ENCODE results near the gene TOX4.
"Not testable (repeated sequence)": the region's sequence is repeated elsewhere in the genome, so short reads cannot be mapped to it uniquely, and the experiment has no call there.

The TOX4 gene

GRCh38 chr14:21476925-21477681, at the start of gene TOX4, which contains the start of gene RAB2B:
TOX4 (plus strand) TSS chr14:21477195; CDS start chr14:21477279, 84 bp downstream.
RAB2B (minus strand) TSS chr14:21476959; CDS start chr14:21476872, 87 bp downstream.
- peak; percentile 100 for DNase-seq (ENCODE audit: low spot score)

GRCh38 chr14:21428930-21429329, 48.1 kb upstream of the TOX4 start:
- DNase-seq (ENCODE audit: low spot score) = no peak

- DNase-seq (ENCODE audit: low spot score) = no peak
These were observed 45.9 kb upstream of the TOX4 start for GRCh38 chr14:21431126-21431525.

- DNase-seq (ENCODE audit: low spot score) = peak; percentile 9
These were observed 40.4 kb upstream of the TOX4 start for GRCh38 chr14:21436567-21437062.

GRCh38 chr14:21437063-21437901, 39.7 kb upstream of the TOX4 start:
- DNase-seq (ENCODE audit: low spot score) = peak; percentile 99

GRCh38 chr14:21440859-21441258, 36.1 kb upstream of the TOX4 start:
- DNase-seq (ENCODE audit: low spot score) = no peak

GRCh38 chr14:21442657-21443056, 34.3 kb upstream of the TOX4 start:
- not testable (repeated sequence) for DNase-seq (ENCODE audit: low spot score)

GRCh38 chr14:21449899-21450216, 27.1 kb upstream of the TOX4 start:
- DNase-seq (ENCODE audit: low spot score) = no peak

- no peak for DNase-seq (ENCODE audit: low spot score)
These were observed 22.0 kb upstream of the TOX4 start for GRCh38 chr14:21454843-21455544.

GRCh38 chr14:21455592-21455911, 21.4 kb upstream of the TOX4 start:
- DNase-seq (ENCODE audit: low spot score) = no peak

GRCh38 chr14:21455912-21456667, 20.9 kb upstream of the TOX4 start, which contains the start of gene CHD8:
CHD8 (minus strand) TSS chr14:21456123; CDS start chr14:21431643, 24,480 bp downstream.
- DNase-seq (ENCODE audit: low spot score) = peak; percentile 100

- no peak for DNase-seq (ENCODE audit: low spot score)
These were observed 9.4 kb upstream of the TOX4 start for GRCh38 chr14:21467616-21468015.

- no peak for DNase-seq (ENCODE audit: low spot score)
These were observed 1.1 kb upstream of the TOX4 start for GRCh38 chr14:21475767-21476522.

- no peak for DNase-seq (ENCODE audit: low spot score)
These were observed 471 bp upstream of the TOX4 start for GRCh38 chr14:21476523-21476924.

GRCh38 chr14:21486640-21487087, 9.7 kb downstream of the TOX4 start:
- no peak for DNase-seq (ENCODE audit: low spot score)

- no peak for DNase-seq (ENCODE audit: low spot score)
These were observed 18.1 kb downstream of the TOX4 start for GRCh38 chr14:21494902-21495762.

GRCh38 chr14:21496453-21496852, 19.5 kb downstream of the TOX4 start:
- DNase-seq (ENCODE audit: low spot score) = no peak

- DNase-seq (ENCODE audit: low spot score) = peak; percentile 61
These were observed 21.8 kb downstream of the TOX4 start for GRCh38 chr14:21498540-21499526.

- DNase-seq (ENCODE audit: low spot score) = no peak
These were observed 24.6 kb downstream of the TOX4 start for GRCh38 chr14:21501568-21501967.

All from cerebellar cortex (tissue), 1 donor.